ENCODE data around the gene NKD1.

The NKD1 gene

DNA sequence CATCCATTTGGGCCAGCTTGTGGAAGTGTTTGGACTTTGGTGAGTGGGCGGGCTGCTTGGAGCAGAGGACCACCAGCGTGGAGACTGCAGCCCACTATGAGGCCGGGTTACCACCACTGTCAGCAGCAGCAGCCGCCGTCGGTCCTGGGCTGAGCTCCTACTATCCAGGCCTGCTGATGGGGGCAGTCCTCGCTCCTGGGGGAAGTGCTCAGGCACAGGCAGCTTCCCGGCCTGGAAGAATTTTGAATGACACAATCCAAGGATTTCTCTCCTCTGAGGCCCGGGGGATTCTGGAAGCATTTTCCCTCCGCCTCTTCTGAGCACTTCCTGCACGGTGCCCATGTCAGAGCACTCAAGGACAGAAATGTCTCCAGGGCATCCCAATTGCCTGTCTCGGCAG lies 139.9 kb downstream of the NKD1 start:
- DNase-seq, result no peak
- in situ Hi-C loops (cut with HindIII; ENCODE audit: low pct_ligation_motif_present, low pct_unique_long_range_greater_than_20kb, low sequenced_read_pairs), result no loop called here

DNA sequence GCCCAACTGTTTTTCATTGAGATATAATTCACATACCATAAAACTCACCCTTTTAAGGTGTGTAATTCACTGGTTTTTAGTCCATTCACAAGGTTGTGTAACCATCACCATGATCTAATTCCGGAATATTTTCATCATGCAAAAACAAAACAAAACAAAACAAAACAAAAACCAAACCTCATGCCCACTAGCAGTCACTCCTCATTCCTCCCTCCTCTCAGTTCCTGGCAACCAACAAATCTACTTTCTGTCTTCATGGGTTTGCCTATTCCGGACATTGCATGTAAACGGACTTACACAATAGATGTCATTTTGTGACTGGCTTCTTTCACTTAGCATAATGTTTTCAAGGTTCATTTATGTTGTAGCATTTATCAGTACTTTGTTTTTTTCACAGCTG lies 140.7 kb downstream of the NKD1 start:
- in situ Hi-C loops (cut with HindIII; ENCODE audit: low pct_ligation_motif_present, low pct_unique_long_range_greater_than_20kb, low sequenced_read_pairs), result no loop called here
- DNase-seq, result no peak

DNA sequence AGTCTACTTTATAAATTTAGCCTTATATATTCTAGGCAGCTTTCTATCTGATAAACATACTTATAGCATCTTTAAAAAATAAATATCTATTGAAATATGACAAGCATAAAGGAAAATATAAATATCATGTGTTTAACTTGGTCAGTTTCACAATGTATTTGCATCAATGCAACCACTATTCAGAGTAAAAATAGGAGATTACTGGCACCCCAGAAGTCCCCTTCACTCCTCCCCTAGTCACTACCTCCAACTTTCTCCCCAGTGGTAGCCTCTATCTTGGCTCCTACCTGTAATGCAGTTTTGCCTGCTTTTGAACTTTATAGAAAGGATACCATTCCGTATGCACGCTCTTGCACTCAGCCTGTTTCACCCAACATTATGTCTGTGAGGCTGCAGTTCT lies 142.0 kb downstream of the NKD1 start:
- in situ Hi-C loops (cut with HindIII; ENCODE audit: low pct_ligation_motif_present, low pct_unique_long_range_greater_than_20kb, low sequenced_read_pairs), result no loop called here
- DNase-seq, result no peak

DNA sequence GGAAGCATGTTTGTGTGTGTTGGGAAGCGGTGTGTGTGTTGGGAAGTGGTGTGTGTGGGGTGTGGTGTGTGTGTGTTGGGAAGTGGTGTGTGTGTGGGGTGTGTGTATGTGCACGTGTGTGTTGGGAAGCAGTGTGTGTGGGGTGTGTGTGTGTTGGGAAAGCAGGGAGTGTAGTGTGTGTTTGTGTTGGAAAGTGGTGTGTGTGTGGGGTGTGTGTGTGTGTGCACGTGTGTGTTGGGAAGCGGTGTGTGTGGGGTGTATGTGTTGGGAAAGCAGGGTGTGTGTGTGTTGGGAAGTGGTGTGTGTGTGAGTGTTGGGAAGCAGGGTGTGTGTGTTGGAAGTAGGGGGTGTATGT lies 144.4 kb downstream of the NKD1 start:
- no peak for DNase-seq
- in situ Hi-C loops (cut with HindIII; ENCODE audit: low pct_ligation_motif_present, low pct_unique_long_range_greater_than_20kb, low sequenced_read_pairs), result no loop called here

DNA sequence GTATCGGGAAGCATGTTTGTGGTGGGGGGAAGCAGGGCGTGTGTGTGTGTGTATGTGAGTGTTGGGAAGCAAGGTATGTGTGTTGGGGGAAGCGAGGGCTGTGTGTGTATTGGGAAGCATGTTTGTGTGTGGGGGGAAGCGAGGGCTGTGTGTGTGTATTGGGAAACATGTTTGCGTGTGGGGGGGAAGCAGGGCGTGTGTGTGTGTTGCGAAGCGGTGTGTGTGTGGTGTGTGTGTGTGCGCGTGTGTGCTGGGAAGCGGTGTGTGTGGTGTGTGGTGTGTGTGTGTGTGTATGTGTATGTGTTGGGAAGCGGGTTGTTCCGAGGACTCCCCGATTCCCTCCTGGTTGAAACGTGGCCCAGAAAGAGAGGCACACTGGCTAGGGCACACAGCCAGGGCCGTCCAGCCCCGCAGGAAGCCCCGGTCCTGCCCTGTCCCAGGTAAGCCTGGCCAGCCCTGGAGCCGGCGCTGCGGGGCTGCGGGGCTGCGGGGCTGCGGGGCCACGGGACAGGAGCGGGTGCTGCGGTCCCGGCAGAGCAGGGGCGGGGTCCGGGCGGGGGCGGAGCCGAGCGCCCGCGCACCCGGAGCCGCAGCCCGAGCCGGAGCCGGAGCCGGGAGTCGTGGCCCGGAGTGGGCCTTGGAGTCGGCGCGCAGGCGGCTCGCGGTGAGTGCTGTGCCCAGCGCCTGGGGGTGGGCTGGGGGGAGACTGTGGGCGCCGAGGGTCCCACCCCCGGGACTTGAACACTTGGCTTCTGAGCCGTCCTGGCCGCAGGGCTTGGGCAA lies 145.0 kb downstream of the NKD1 start, which contains the start of gene NOD2:
NOD2 (plus strand) TSS at position 608 of the 783 bp plus-strand sequence. CDS start 5,890 bp downstream, outside the sequence.
- DNase-seq, result peak; percentile 17
- in situ Hi-C loops (cut with HindIII; ENCODE audit: low pct_ligation_motif_present, low pct_unique_long_range_greater_than_20kb, low sequenced_read_pairs), result no loop called here

DNA sequence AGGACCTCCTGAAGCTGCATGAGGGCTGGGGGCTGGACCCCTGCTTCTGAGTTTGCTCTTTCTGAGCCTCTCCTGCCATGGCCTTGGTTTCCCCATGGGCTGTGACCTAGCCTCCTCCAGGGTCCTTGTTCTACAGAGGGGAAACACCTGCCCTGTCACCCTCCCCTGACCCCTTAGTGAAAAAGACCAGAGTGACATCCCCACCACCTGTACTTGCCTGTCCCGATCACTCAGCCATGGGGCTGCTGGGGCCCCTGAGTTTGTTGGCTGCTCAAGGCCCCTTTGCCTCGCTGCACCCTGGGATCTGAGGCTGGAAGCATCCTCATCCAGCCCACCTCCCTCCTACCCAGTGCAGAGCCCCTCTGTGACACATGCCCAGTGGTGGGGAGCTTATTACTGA lies 146.0 kb downstream of the NKD1 start:
- DNase-seq, result no peak
- in situ Hi-C loops (cut with HindIII; ENCODE audit: low pct_ligation_motif_present, low pct_unique_long_range_greater_than_20kb, low sequenced_read_pairs), result no loop called here

DNA sequence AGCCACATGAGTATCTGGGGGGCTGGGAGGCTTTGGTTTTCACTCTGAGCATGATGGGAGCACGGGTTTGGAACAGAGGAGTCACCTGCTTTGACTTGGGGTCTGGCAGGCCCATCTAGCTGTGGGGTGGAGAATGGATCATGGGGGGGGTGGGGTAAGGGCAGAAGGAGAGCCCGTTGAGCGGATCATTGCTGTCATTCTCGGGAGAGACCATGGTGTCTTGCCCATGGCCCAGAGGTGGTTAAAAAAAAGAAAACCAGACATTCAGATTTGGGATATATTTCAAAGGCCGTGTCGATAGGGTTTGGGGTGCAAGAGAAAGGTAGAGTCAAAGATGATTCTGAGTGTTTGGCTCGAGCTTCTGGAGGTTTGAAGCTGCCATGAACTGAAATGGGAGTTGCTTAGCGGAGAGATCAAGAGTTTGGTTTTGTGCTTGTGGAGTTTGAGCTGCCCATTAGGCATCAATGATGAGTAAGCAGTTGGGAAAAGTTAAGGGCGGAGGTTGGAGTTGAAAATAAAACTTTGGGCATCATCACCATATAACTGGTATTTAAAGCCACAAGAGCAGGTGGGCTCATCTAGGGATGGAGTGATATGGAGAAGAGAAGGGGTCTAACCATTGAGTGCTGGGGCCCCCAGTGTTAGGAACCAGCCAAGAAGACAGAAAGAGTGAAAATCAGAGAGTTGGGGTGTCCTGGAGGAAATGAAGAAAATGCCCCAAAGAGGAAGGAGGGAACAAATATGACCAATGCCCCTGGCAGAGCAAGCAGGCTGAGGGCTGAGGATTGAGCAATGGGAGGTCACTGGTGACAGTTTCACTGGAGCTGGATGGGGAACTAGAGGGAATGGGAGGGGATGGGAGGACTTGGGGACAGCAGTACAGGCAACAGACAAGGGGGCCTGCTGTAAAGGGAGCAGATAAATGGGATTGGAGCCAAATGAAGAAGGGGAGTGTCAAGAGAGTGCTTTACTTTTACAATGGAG lies 147.1 kb downstream of the NKD1 start:
- no peak for DNase-seq
- in situ Hi-C loops (cut with HindIII; ENCODE audit: low pct_ligation_motif_present, low pct_unique_long_range_greater_than_20kb, low sequenced_read_pairs), result no loop called here

DNA sequence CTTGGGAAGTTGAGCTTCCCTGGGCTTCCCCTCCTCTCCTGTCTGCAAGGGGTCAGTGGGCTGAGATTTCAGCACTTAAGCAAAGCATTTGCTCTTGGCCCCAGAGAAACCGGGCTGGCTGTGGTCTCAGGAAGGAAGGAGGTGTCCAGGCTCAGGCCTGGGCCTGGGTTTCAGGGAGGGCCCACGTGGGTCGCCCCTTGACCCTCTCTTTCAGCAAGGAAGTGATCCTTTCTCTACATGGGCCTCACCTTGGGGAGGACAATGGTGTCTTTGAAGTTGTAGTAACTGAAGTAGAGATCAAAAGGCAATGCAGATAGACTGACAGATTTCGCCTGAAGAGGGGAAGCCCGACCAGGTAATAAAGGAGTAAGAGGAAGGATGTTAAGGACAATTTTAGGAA lies 147.9 kb downstream of the NKD1 start:
- in situ Hi-C loops (cut with HindIII; ENCODE audit: low pct_ligation_motif_present, low pct_unique_long_range_greater_than_20kb, low sequenced_read_pairs), result no loop called here

DNA sequence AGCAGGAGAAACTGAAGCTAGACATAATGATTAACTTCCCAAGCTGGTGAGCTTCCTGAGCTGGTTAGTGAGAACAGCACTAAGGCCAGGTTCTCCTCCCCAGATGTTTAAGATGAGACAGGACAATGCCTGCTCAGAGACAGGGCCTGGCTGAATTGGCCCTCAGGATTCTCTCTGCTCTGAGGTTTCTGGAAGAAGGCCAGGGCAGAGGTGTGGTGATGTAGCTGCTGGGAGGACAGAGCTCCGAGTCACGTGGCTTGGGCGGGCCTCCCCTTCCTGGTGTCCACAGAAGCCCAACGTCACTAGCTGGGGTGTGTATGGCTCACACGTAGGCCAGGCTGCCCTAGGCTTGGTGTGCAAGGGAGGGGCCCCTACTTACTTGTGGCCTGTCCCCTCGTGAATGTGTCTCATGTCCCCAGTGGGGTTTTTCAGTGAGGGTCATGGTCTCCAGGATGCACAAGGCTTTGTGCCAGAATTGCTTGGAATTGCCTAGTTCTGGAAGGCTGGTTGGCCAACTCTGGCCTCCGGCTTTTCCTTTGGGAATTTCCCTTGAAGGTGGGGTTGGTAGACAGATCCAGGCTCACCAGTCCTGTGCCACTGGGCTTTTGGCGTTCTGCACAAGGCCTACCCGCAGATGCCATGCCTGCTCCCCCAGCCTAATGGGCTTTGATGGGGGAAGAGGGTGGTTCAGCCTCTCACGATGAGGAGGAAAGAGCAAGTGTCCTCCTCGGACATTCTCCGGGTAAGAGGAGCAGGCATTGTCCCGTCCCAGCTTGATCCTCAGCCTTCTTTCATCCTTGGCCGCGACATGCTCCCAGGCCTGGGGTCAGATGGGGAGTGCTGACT lies 148.6 kb downstream of the NKD1 start:
- in situ Hi-C loops (cut with HindIII; ENCODE audit: low pct_ligation_motif_present, low pct_unique_long_range_greater_than_20kb, low sequenced_read_pairs), result no loop called here
- peak; percentile 31 for DNase-seq

More for the DNA sequence above, 147.9 kb downstream of the NKD1 start:
- DNase-seq, result no peak

DNA sequence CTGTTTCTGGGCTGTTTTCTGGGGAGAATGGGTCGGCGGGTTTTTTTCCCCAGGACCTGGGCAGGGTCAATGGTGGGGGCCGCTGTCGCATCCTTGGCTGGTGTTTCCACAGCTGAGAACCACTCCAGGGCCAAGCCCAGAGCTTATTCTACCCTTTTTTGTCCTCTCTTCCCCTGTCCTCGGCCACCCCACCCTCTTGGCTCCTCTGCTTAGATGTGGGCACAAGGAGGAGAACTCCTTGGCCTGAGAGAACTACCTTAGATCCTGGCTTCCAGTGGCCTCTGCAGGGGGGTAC lies 149.2 kb downstream of the NKD1 start:
- in situ Hi-C loops (cut with HindIII; ENCODE audit: low pct_ligation_motif_present, low pct_unique_long_range_greater_than_20kb, low sequenced_read_pairs), result no loop called here
- DNase-seq, result no peak

DNA sequence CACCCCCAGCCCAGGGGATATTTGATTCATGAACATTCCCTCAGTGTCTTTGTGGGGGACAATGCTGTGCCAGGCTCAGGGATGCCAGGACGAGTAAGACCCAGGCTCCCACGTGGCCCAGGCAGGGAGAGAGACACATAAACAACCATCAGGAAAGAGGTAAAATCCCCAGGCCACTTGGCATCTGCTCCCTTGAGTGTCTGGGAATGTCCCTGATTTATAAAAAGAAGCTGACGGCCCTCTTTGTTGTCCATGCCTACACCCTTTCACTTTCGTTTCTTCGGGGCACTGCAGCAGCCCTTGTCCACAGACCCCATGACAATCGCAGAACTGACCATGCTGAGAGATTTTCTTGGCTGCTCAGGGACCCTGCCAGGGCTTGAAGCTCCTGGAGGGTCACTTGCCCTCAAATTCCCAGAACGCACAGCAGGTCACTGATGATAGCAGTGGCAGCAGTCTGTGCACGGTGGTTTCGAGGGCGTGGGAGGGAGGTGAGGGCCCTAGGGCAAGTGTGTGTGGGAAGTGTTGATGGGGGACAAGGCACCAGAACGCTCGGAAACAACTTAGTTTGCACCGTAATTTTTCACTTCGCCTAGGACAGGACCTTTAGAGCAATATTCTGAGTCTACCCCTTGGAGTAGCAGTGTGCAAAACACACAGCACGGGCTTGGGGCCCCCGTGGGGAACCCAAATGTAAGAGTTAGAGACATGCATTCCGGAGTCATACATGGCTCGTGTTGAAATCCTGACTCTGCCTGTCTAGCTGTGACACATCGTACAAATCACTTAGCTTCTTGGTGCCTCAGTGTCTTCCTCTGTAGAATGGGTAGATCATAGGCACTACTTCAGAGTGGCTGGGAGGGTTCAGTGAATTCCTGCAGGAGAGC lies 149.9 kb downstream of the NKD1 start:
- in situ Hi-C loops (cut with HindIII; ENCODE audit: low pct_ligation_motif_present, low pct_unique_long_range_greater_than_20kb, low sequenced_read_pairs), result no loop called here
- peak; percentile 46 for DNase-seq

Measured in ACHN (cell line).